Activated T-cell treated with anti-CD3 and anti-CD28 coated beads for 4 hours (primary cell): ENCODE data around the gene PGLYRP2.
"Not testable (repeated sequence)": the region's sequence is repeated elsewhere in the genome, so short reads cannot be mapped to it uniquely, and the experiment has no call there.

Experiments
- DNase-seq: peaks from one replicate; pipeline ENCODE4 v3.0.0-alpha.2; 2020

The PGLYRP2 gene

GRCh38 chr19:15485768-15486167 is 6.5 kb upstream of the PGLYRP2 start:
- DNase-seq: not testable (repeated sequence)

GRCh38 chr19:15480996-15481395 is 1.7 kb upstream of the PGLYRP2 start:
- DNase-seq: not testable (repeated sequence)

- DNase-seq: no peak
These were observed 3.0 kb downstream of the PGLYRP2 start for GRCh38 chr19:15476325-15476724.

GRCh38 chr19:15475611-15476010 is 3.7 kb downstream of the PGLYRP2 start:
- DNase-seq: no peak

- DNase-seq: no peak
These were observed 4.1 kb downstream of the PGLYRP2 start for GRCh38 chr19:15475169-15475568.

GRCh38 chr19:15473821-15474220 is 5.5 kb downstream of the PGLYRP2 start:
- not testable (repeated sequence) for DNase-seq

- no peak for DNase-seq
These were observed 7.6 kb downstream of the PGLYRP2 start for GRCh38 chr19:15471639-15472101.

- no peak for DNase-seq
These were observed 9.6 kb downstream of the PGLYRP2 start for GRCh38 chr19:15469513-15470297.

- DNase-seq: no peak
These were observed 10.4 kb downstream of the PGLYRP2 start for GRCh38 chr19:15468675-15469512.

GRCh38 chr19:15467734-15468214 is 11.5 kb downstream of the PGLYRP2 start:
- no peak for DNase-seq

GRCh38 chr19:15466851-15467733 is 12.2 kb downstream of the PGLYRP2 start:
- no peak for DNase-seq

GRCh38 chr19:15464394-15465385 is 14.6 kb downstream of the PGLYRP2 start, which contains the start of gene RASAL3:
RASAL3 (minus strand) TSS chr19:15464544; CDS start chr19:15464358, 186 bp downstream.
- peak; percentile 51 for DNase-seq

- peak; percentile 55 for DNase-seq
These were observed 15.4 kb downstream of the PGLYRP2 start for GRCh38 chr19:15463861-15464371.

GRCh38 chr19:15461694-15462093 is 17.6 kb downstream of the PGLYRP2 start:
- DNase-seq: no peak

GRCh38 chr19:15457701-15458484 is 21.4 kb downstream of the PGLYRP2 start:
- DNase-seq: no peak

GRCh38 chr19:15456871-15457700 is 22.2 kb downstream of the PGLYRP2 start:
- DNase-seq: no peak

- no peak for DNase-seq
These were observed 22.9 kb downstream of the PGLYRP2 start for GRCh38 chr19:15456441-15456840.

- no peak for DNase-seq
These were observed 23.3 kb downstream of the PGLYRP2 start for GRCh38 chr19:15455996-15456395.
